Epithelial cell of esophagus (primary cell): ENCODE results near the gene CCDC136.
A peak's percentile ranks its signal among the peaks of the same experiment; 100 is the strongest.

Experiments used
- DNase-seq: peaks from one replicate; pipeline ENCODE4 v3.0.0; 2010; ENCODE audit warnings: low read depth
- H3K4me3 ChIP-seq: 2 replicates; pipeline ENCODE4 v1.5.1; 2011; ENCODE audit warnings: mild to moderate bottlenecking, low read length, control low read depth
- TF ChIP-seq, protein P1 (sequence below): IDR thresholded peaks from 2 replicates; pipeline ENCODE4 v1.5.1; 2011; ENCODE audit warnings: low read depth, mild to moderate bottlenecking, low read length, control low read depth, inconsistent platforms; ENCODE audit not compliant: insufficient read depth; ENCODE audit errors: missing control alignments

Gene CCDC136

DNA sequence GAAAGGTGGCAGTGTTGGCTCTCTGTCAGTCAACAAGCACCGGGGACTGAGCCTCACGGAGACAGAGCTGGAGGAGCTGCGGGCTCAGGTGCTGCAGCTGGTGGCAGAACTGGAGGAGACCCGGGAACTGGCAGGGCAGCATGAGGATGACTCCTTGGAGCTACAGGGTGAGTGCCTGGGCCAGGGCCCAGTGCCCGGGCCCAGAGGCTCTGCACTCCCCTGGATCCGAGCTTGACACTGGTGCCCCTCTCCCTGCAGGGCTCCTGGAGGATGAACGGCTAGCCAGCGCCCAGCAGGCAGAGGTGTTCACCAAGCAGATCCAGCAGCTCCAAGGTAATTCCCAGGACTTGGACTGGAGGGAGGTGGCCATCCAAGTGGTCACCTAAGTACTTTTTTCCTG is 2.7 kb downstream of the CCDC136 start:
- DNase-seq = no peak
- TF ChIP-seq, protein P1, sequence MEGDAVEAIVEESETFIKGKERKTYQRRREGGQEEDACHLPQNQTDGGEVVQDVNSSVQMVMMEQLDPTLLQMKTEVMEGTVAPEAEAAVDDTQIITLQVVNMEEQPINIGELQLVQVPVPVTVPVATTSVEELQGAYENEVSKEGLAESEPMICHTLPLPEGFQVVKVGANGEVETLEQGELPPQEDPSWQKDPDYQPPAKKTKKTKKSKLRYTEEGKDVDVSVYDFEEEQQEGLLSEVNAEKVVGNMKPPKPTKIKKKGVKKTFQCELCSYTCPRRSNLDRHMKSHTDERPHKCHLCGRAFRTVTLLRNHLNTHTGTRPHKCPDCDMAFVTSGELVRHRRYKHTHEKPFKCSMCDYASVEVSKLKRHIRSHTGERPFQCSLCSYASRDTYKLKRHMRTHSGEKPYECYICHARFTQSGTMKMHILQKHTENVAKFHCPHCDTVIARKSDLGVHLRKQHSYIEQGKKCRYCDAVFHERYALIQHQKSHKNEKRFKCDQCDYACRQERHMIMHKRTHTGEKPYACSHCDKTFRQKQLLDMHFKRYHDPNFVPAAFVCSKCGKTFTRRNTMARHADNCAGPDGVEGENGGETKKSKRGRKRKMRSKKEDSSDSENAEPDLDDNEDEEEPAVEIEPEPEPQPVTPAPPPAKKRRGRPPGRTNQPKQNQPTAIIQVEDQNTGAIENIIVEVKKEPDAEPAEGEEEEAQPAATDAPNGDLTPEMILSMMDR = no peak
- H3K4me3 ChIP-seq = no peak overlapping the region

DNA sequence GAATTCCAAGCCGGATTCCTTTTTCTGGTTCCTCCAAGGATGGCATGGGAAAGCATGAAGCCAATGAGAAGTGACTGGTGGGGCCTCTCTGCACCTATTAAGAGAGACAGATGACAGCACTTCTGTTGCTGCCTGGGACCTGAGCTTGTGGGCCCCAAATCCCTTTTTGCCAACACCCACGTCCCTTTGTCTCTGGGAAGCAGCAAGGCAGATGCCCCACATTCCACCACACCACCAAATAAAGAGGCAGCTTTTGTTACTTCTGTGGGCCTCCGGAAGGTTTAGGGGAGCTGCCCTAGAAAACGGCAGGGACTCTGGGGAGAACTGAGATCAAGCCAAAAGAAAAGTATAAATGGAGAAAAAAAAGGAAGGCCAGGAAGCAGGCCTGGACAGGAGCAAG is 3.4 kb downstream of the CCDC136 start:
- TF ChIP-seq, protein P1 = no peak
- DNase-seq = no peak
- H3K4me3 ChIP-seq = no peak overlapping the region

DNA sequence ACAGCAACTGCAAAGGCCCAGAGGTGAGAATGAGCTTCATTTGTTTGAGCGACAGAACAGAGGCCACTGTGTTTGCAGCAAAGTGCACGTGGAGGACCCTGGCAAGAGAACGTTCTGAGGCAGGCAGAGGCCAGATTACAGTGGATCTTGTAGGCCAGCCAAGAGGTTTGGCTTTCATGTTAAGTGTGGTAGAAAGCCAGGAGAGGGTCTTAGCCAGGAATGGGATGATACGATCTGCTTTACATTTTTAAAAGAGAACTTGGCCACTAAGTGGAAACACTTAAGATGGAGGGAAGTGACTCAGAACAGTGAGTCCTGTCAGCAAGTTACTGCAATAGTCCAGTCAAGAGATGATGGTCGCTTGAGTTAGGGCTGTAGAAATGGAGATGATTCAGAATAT is 4.6 kb downstream of the CCDC136 start:
- peak; percentile 42 for DNase-seq
- TF ChIP-seq, protein P1 = no peak

DNA sequence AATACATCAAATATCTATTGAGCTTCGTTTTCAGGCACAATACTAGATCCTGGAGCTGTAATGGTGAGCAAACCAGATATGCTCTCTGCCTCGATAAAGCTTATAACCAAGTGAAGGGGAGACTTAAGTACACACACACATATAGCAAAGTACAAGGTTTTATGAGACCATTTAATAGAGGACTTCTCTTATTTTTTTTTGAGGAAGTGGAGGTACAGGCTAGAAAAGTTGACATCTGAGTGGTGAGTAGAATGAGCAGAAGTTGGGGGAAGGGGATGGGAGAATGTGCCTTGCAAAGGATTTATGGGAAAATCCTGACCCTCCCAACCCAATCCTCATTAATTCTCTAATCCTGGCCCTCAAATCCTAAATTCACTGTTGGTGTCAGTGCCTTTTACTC is 7.7 kb downstream of the CCDC136 start:
- no peak for DNase-seq

More for the DNA sequence above, 4.6 kb downstream of the CCDC136 start:
- no peak overlapping the region for H3K4me3 ChIP-seq

DNA sequence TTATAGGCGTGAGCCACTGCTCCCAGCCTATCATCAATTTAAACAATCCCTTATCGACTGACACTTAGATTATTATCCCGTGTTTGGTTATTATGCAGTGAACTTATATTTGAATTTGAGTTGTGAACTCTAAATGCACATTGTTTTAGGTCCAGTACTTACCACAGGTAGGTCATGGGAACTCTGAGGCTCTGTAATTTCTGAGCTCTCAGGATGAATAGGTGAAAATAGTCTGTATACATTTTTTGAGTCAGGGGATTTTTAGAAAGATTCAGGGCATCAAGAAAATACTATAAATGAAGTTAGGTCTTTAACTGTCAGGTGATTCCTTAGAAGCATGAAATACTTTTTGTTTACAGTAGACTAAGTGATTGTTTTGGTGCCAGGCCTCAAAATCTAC is 8.8 kb downstream of the CCDC136 start:
- no peak overlapping the region for H3K4me3 ChIP-seq
- TF ChIP-seq, protein P1 = no peak

More for the DNA sequence above, 7.7 kb downstream of the CCDC136 start:
- TF ChIP-seq, protein P1 = no peak
- H3K4me3 ChIP-seq = no peak overlapping the region

DNA sequence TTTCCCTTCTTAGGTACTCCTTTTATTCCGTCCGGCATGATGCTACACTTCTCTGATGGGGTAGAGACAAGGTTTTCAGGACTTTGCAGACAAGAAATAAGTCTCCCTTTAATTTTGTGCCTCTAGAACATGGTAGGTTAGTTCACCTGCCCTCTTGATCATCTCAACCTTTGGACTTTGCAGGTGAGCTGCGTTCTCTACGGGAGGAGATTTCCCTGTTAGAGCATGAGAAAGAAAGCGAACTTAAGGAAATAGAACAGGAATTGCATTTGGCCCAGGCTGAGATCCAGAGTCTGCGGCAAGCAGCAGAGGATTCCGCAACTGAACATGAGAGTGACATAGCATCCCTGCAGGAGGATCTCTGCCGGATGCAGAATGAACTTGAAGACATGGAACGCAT is 9.2 kb downstream of the CCDC136 start:
- DNase-seq = no peak
- H3K4me3 ChIP-seq = no peak overlapping the region
- TF ChIP-seq, protein P1 = no peak

More for the DNA sequence above, 8.8 kb downstream of the CCDC136 start:
- no peak for DNase-seq

DNA sequence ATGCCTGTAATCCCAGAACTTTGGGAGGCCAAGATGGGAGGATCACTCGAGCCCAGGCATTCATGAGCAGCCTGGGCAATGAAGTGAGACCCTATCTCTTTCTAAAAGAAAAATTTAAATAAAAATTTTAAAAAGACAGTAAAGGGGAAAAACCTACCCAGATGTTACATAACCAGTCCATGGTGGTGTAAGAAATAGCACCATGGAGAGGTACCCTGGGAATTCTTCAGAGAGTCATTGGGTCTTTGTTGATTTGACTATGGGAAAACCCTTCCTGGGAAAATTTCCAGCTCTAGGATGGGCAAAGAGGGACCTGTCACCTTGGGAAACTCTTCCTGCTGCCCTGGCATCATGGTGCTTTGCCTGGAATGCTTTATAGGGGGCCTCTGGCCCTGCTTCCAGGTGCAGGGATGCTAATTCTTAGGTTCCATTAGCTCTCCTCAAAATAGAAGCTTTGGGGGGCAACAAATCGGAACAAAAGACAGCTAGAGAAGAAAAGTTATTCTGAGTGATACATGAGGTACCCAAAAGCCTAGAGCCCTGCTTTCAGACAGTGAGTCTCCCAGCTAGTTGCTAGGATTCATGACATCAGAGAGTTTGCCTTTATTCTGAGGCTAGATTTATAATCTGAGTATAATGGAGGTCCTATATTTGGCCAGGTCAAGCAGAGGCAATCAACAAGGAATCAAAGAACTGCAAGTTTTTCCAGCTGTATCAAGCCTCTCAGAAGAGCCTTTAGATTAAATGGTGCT is 10.1 kb downstream of the CCDC136 start:
- TF ChIP-seq, protein P1 = no peak
- no peak overlapping the region for H3K4me3 ChIP-seq
- no peak for DNase-seq
